ENCODE data around the gene VWC2L.

- TF ChIP-seq, protein P1, sequence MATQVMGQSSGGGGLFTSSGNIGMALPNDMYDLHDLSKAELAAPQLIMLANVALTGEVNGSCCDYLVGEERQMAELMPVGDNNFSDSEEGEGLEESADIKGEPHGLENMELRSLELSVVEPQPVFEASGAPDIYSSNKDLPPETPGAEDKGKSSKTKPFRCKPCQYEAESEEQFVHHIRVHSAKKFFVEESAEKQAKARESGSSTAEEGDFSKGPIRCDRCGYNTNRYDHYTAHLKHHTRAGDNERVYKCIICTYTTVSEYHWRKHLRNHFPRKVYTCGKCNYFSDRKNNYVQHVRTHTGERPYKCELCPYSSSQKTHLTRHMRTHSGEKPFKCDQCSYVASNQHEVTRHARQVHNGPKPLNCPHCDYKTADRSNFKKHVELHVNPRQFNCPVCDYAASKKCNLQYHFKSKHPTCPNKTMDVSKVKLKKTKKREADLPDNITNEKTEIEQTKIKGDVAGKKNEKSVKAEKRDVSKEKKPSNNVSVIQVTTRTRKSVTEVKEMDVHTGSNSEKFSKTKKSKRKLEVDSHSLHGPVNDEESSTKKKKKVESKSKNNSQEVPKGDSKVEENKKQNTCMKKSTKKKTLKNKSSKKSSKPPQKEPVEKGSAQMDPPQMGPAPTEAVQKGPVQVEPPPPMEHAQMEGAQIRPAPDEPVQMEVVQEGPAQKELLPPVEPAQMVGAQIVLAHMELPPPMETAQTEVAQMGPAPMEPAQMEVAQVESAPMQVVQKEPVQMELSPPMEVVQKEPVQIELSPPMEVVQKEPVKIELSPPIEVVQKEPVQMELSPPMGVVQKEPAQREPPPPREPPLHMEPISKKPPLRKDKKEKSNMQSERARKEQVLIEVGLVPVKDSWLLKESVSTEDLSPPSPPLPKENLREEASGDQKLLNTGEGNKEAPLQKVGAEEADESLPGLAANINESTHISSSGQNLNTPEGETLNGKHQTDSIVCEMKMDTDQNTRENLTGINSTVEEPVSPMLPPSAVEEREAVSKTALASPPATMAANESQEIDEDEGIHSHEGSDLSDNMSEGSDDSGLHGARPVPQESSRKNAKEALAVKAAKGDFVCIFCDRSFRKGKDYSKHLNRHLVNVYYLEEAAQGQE (IDR thresholded peaks at IDR 0.05; ENCODE audit: insufficient read depth in 1 of 2, low read depth in 2 of 2, low read length in 2 of 2): no peak
- TF ChIP-seq POLR2AphosphoS5 (IDR thresholded peaks at IDR 0.05; ENCODE audit: low read depth, low read length) (no peak), TAF1 (IDR thresholded peaks at IDR 0.05; ENCODE audit: borderline replicate concordance, insufficient read depth, low read length) (no peak), SIN3A (IDR thresholded peaks at IDR 0.05; ENCODE audit: borderline replicate concordance, insufficient read depth, low read length) (no peak), FOXP2 (optimal IDR thresholded peaks at IDR 0.05; ENCODE audit: borderline replicate concordance, extremely low read depth, extremely low read length, insufficient read depth) (no peak)
Observed at GRCh38 chr2:214469728-214470127, 58.9 kb downstream of the VWC2L start.
